Activated T-cell treated with anti-CD3 and anti-CD28 coated beads, Interleukin-2, amount 50 U/mL, for 4 hours (primary cell): ENCODE measurements around the gene PDS5A. TPM values are rescaled to one million over a fixed set of nuclear protein-coding genes. Genes with fewer than 3 reads are reported as not detected.
"Not testable (repeated sequence)": the region's sequence is repeated elsewhere in the genome, so short reads cannot be mapped to it uniquely, and the experiment has no call there.

ENCODE experiments used
- ATAC-seq, 2 donors: fragments of 200-7000 bp; cut with Tn5 transposase; one replicate each; pipeline ENCODE4 v1.10.0; 2021
- DNase-seq: peaks from one replicate; pipeline ENCODE4 v3.0.0-alpha.2; 2020
- H3K27me3 Mint-ChIP-seq: one replicate; pipeline ENCODE4 v1.8.0; 2021; ENCODE audit warnings: low read depth, mixed read lengths
- H3K36me3 Mint-ChIP-seq: one replicate; pipeline ENCODE4 v1.8.0; 2022; ENCODE audit warnings: mixed read lengths; ENCODE audit not compliant: insufficient read depth
- H3K4me1 Mint-ChIP-seq: one replicate; pipeline ENCODE4 v1.8.0; 2021; ENCODE audit warnings: low read depth, mixed read lengths
- H3K4me3 Mint-ChIP-seq: one replicate; pipeline ENCODE4 v1.8.0; 2021; ENCODE audit warnings: mild to moderate bottlenecking, moderate library complexity, mixed read lengths
- H3K9me3 Mint-ChIP-seq: one replicate; pipeline ENCODE4 v1.8.0; 2021; ENCODE audit warnings: mixed read lengths
- total RNA-seq, 3 donors: library from RNA; stranded (reverse); gene quantifications; one replicate each; pipeline ENCODE4 v1.2.1, GENCODE V29; 2021

Gene PDS5A
- total RNA-seq, 3 donors from 2014 or later, result 97.5 to 106 (median 99.2) TPM

- ATAC-seq, result no peak
- Mint-ChIP-seq H3K36me3 (peaks cover 17% of the 10 kb centered on the region), H3K4me3 (peak overlapping the region; percentile 86), H3K27me3 (no peaks in the 10 kb centered on the region), H3K4me1 (peaks cover 28% of the 10 kb centered on the region), H3K9me3 (no peaks in the 10 kb centered on the region)
- DNase-seq, result no peak
These were observed 666 bp upstream of the PDS5A start for GRCh38 chr4:39978378-39978775.

DNA sequence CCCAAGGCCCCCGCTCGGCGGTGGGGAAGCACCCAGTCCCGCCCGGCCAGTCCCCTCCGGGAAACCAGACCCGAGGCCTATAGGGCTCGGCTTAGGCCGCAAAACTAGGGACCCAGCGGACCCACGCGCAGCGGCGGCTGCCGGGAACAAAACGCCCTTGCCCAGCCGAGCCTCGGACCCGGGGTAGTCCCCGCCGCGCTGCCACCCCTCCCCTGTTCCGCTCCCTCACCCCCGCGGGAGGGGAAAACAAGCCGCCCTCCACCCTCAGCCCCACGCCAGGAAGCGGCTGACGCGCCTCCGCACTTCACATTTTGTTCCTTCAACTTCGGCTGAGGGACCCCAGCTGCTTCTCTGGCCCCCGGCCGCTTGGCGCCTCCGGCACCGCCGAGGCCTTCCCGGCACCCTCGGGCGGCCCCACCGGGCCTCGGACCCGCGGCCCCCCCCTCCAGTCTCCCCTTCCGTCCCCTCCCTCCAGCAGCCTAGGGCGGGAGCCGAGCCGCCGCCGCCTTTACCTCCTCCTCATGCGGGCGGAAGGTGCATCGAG is 694 bp downstream of the PDS5A start:
- ATAC-seq (peak; percentile 28 to 37), DNase-seq (peak; percentile 44)
- peaks cover 22% of the 10 kb centered on the region for H3K36me3 Mint-ChIP-seq
- H3K9me3 Mint-ChIP-seq, result no peaks in the 10 kb centered on the region
- H3K27me3 Mint-ChIP-seq, result no peaks in the 10 kb centered on the region
- peak overlapping the region; percentile 91 for H3K4me3 Mint-ChIP-seq
- H3K4me1 Mint-ChIP-seq, result peaks cover 34% of the 10 kb centered on the region

DNA sequence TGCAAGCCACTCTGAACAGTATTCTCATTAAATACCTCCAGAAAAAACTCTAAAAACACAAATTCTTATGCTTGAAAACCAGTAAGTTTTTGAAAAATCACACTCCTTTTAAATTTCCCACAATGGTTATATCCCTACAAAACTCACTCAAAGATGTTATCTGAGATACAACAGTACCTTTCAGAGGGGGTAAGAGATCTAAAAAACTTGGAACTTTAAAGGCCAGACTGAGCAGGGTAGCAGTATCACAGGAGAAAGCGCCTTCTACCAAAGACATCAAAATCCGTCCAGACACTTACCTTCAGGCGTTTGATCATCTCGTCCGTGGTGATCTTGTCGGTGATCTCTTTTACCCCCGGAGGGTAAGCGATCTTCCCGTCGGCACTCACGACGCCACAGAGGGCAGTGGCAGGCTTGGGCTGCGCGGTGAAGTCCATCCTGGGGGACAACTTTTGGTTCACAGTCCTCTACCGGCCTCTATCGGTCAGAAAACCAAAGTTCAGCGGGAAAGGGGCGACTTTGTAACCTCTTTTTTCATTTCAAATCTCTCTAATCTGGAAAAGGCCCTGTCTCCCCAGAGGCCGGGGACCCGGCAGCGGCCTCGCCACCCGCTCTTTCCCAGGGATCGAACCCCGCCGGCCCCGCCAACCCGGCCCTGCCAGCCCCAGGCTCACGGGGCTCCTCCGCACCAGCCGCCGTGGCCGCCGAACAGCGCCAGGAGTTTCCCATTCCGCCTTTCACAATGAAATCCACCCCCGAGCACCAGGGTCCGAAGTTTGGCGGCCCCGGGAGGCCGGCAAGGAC is 1.4 kb downstream of the PDS5A start:
- ATAC-seq (peak; percentile 17 to 19), DNase-seq (peak; percentile 56)
- Mint-ChIP-seq H3K9me3 (no peaks in the 10 kb centered on the region), H3K27me3 (no peaks in the 10 kb centered on the region), H3K36me3 (peaks cover 22% of the 10 kb centered on the region), H3K4me3 (peak overlapping the region; percentile 91), H3K4me1 (peaks cover 38% of the 10 kb centered on the region)

DNA sequence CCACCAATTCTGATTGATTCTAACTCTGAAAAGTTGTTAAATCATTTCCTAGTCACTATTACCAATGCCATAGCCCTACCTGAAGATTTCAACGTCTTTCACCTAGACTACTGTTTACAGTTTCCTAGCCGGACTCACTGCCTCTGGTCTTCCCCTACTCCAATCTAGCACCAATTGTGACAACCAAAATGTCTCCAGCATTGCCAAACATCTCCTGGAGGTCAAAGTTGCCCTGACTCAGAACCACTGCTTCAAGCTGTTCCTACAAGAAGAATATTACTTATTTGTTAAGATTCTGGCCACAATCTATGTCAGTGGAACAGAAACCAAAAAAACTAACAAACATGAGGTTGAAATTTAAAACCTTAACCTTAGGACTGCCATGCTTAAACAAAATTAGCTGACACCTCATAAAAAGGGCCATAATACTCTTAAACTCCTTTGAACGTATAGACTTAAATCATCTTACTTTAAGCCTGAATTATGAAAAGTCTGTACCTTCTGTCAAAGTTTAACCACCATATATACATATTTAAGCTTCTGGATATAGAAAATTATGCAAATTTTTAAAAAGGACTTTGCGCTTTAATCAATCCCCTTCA is 2.1 kb downstream of the PDS5A start:
- Mint-ChIP-seq H3K27me3 (no peaks in the 10 kb centered on the region), H3K36me3 (peaks cover 22% of the 10 kb centered on the region), H3K9me3 (no peaks in the 10 kb centered on the region), H3K4me1 (peaks cover 44% of the 10 kb centered on the region), H3K4me3 (peak overlapping the region; percentile 91)
- DNase-seq (no peak), ATAC-seq (no peak)

DNA sequence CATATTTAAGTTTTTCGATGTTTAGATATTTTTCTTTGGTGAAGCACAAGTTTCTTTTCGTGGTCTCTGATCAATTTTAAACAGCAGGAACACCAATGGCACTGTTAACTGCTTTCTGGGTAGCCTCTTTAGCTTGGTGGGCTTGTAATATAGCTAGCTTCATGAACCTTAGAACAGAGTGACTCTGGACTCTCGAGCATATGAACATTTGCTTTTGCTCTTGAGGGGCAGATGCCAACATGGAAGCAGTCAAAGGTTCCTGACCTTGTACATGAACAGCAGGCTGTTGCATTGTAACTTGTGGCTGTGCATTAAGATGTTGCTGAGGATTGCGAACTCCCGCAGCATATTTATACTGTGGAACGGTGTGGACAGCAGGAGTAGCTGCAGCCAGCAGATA is 4.7 kb downstream of the PDS5A start:
- peaks cover 54% of the 10 kb centered on the region for H3K4me1 Mint-ChIP-seq
- not testable (repeated sequence) for H3K27me3 Mint-ChIP-seq, ATAC-seq, H3K4me3 Mint-ChIP-seq, DNase-seq, H3K9me3 Mint-ChIP-seq
- H3K36me3 Mint-ChIP-seq, result peaks cover 24% of the 10 kb centered on the region

DNA sequence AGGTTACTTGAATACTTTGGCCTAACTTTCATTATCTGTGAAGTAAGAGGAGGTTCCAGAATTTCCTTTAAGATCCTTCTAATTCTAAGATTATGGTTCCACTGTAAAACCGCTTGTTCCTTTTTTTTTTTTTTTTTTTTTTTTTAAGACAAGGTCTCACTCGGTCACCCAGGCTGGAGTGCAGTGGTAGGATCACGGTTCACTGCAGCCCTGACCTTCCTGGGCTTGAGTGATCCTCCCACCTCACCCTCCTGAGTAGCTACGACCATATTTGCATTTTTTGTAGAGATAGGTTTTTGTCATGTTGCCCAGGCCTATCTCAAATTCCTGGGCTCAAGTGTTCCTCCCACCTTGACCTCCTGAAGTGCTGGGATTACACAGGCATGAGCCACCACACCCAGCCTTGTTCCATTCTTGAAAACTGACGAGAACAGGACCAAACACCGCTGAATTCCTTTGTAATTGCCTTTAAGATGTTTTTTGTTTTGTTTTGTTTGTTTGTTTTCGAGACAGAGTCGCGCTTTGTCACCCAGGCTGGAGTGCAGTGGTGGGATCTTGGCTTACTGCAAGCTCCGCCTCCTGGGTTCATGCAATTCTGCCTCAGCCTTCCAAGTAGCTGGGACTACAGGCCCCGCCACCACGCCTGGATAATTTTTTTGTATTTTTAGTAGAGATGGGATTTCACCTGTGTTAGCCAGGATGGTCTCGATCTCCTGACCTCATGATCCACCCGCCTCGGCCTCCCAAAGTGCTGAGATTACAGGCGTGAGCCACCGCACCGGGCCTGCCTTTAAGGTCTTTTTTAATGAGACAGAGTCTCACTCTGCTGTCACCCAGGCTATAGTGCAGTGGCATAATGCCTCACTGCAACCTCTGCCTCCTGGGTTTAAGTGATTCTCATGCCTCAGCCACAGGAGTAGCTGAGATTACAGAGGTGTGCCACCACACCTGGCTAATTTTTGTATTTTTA is 6.8 kb downstream of the PDS5A start:
- no peak for DNase-seq
- Mint-ChIP-seq H3K27me3 (no peaks in the 10 kb centered on the region), H3K9me3 (no peaks in the 10 kb centered on the region), H3K36me3 (peaks cover 22% of the 10 kb centered on the region), H3K4me1 (peaks cover 58% of the 10 kb centered on the region), H3K4me3 (peak overlapping the region; percentile 19)
- no peak for ATAC-seq

DNA sequence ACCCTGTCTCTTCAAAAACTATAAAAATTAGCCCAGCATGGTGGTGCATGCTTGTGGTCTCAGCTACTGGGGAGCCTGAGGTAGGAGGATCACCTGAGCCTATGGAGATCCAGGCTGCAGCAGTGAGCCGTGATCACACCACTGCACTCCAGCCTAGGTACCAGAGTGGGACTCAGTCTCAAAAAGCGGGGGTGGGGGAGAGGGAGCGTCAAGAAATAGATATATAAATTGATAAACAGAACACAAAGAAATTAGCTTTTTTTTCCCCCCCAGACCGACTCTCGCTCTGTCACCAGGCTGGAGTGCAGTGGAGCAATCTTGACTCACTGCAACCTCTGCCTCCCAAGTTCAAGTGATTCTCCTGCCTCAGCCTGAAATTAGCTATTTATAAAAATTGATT is 14.1 kb downstream of the PDS5A start:
- Mint-ChIP-seq H3K4me3 (no peak overlapping the region), H3K27me3 (no peaks in the 10 kb centered on the region), H3K4me1 (peaks cover 38% of the 10 kb centered on the region), H3K36me3 (peaks cover 13% of the 10 kb centered on the region), H3K9me3 (no peaks in the 10 kb centered on the region)
- DNase-seq (no peak), ATAC-seq (no peak)

GRCh38 chr4:39961311-39961877 is 16.3 kb downstream of the PDS5A start:
- DNase-seq, result no peak
- Mint-ChIP-seq H3K4me3 (no peak overlapping the region), H3K36me3 (peaks cover 17% of the 10 kb centered on the region), H3K27me3 (no peaks in the 10 kb centered on the region), H3K9me3 (no peaks in the 10 kb centered on the region), H3K4me1 (peaks cover 35% of the 10 kb centered on the region)
- no peak for ATAC-seq

DNA sequence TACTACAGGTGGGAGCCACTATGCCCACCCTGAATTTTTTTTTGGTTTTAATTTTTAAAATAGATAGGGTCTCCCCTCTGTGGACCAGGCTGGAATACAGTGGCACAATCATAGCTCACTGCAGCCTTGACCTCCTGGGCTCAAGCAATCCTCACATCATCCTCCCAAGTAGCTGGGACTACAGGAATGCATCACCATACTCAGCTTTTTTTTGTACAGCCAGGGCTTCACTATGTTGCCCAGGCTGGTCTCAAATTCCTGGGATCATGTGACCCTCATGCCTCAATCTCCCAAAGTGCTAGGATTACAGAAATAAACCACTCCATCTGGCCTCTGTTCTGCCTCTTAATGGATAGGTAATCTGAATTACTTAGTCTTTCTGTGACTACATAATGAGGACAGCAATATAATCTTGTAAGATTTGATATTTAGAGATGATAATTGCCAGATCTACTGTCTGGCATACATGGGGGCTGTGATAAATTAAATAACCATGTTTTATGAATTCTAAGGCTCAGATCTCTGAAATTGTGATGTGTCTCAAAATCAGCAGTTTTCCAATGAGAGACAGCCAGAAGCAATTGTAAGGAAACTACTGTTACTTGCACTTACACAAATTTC is 26.7 kb downstream of the PDS5A start:
- Mint-ChIP-seq H3K4me1 (peaks cover 52% of the 10 kb centered on the region), H3K9me3 (no peaks in the 10 kb centered on the region), H3K27me3 (no peaks in the 10 kb centered on the region), H3K4me3 (no peak overlapping the region), H3K36me3 (peaks cover 6% of the 10 kb centered on the region)
- no peak for ATAC-seq
- DNase-seq, result no peak

GRCh38 chr4:39947963-39948362 is 29.7 kb downstream of the PDS5A start:
- no peaks in the 10 kb centered on the region for H3K27me3 Mint-ChIP-seq
- DNase-seq, result no peak
- no peak for ATAC-seq
- H3K9me3 Mint-ChIP-seq, result no peaks in the 10 kb centered on the region
- peaks cover 4% of the 10 kb centered on the region for H3K36me3 Mint-ChIP-seq
- H3K4me1 Mint-ChIP-seq, result peaks cover 50% of the 10 kb centered on the region
- no peak overlapping the region for H3K4me3 Mint-ChIP-seq

GRCh38 chr4:39947417-39947816 is 30.3 kb downstream of the PDS5A start:
- H3K4me1 Mint-ChIP-seq, result peaks cover 50% of the 10 kb centered on the region
- ATAC-seq, result no peak
- no peak overlapping the region for H3K4me3 Mint-ChIP-seq
- no peaks in the 10 kb centered on the region for H3K9me3 Mint-ChIP-seq
- peaks cover 4% of the 10 kb centered on the region for H3K36me3 Mint-ChIP-seq
- no peaks in the 10 kb centered on the region for H3K27me3 Mint-ChIP-seq
- DNase-seq, result no peak

GRCh38 chr4:39944245-39944644 is 33.5 kb downstream of the PDS5A start:
- H3K4me3 Mint-ChIP-seq, H3K9me3 Mint-ChIP-seq, ATAC-seq, H3K36me3 Mint-ChIP-seq, DNase-seq, H3K27me3 Mint-ChIP-seq: not testable (repeated sequence)
- peaks cover 53% of the 10 kb centered on the region for H3K4me1 Mint-ChIP-seq

- Mint-ChIP-seq H3K4me1 (peaks cover 56% of the 10 kb centered on the region), H3K27me3 (no peaks in the 10 kb centered on the region), H3K4me3 (no peak overlapping the region), H3K9me3 (no peaks in the 10 kb centered on the region), H3K36me3 (no peaks in the 10 kb centered on the region)
- no peak for ATAC-seq
- no peak for DNase-seq
These were observed 35.2 kb downstream of the PDS5A start for GRCh38 chr4:39942507-39942906.
